ENCODE results near the gene C2.
A peak's percentile ranks its signal among the peaks of the same experiment; 100 is the strongest.

Gene C2

GRCh38 chr6:31887173-31888007 lies 40.1 kb upstream of the C2 start:
- Histone ChIP-seq H3K4me1 (peaks cover 4% of the 10 kb centered on the region), H3K9me3 (no peaks in the 10 kb centered on the region), H3K27me3 (no peaks in the 10 kb centered on the region), H3K4me3 (ENCODE audit: low read depth, low read length) (no peak overlapping the region), H3K36me3 (peaks cover 54% of the 10 kb centered on the region)
- no peak for TF ChIP-seq CTCF (IDR thresholded peaks at IDR 0.05; ENCODE audit: low read depth, low read length)
- no peak for DNase-seq

- TF ChIP-seq CTCF (IDR thresholded peaks at IDR 0.05; ENCODE audit: low read depth, low read length): peak; percentile 70
These were observed 39.0 kb upstream of the C2 start for GRCh38 chr6:31888276-31889258.

GRCh38 chr6:31889331-31889972 lies 38.1 kb upstream of the C2 start:
- peaks cover 57% of the 10 kb centered on the region for H3K36me3 ChIP-seq
- no peak overlapping the region for H3K4me3 ChIP-seq (ENCODE audit: low read depth, low read length)
- H3K9me3 ChIP-seq: no peaks in the 10 kb centered on the region
- no peak for DNase-seq
- no peak for TF ChIP-seq CTCF (IDR thresholded peaks at IDR 0.05; ENCODE audit: low read depth, low read length)
- no peaks in the 10 kb centered on the region for H3K27me3 ChIP-seq
- no peaks in the 10 kb centered on the region for H3K4me1 ChIP-seq

More at GRCh38 chr6:31888276-31889258, 39.0 kb upstream of the C2 start:
- H3K4me1 ChIP-seq: no peaks in the 10 kb centered on the region
- H3K36me3 ChIP-seq: peaks cover 54% of the 10 kb centered on the region
- no peaks in the 10 kb centered on the region for H3K9me3 ChIP-seq
- no peaks in the 10 kb centered on the region for H3K27me3 ChIP-seq
- DNase-seq: peak; percentile 60
- H3K4me3 ChIP-seq (ENCODE audit: low read depth, low read length): no peak overlapping the region

- Histone ChIP-seq H3K4me3 (ENCODE audit: low read depth, low read length) (no peak overlapping the region), H3K36me3 (peaks cover 55% of the 10 kb centered on the region), H3K27me3 (no peaks in the 10 kb centered on the region), H3K9me3 (no peaks in the 10 kb centered on the region), H3K4me1 (no peaks in the 10 kb centered on the region)
- no peak for DNase-seq
- no peak for TF ChIP-seq CTCF (IDR thresholded peaks at IDR 0.05; ENCODE audit: low read depth, low read length)
These were observed 34.7 kb upstream of the C2 start for GRCh38 chr6:31892821-31893220.

- Histone ChIP-seq H3K9me3 (no peaks in the 10 kb centered on the region), H3K4me1 (peaks cover 2% of the 10 kb centered on the region; the same call in 1 of the 2 replicates)
These were observed 31.0 kb upstream of the C2 start for GRCh38 chr6:31896493-31896855.

More at GRCh38 chr6:31896493-31896855, 31.0 kb upstream of the C2 start:
- no peak for DNase-seq
- no peak for TF ChIP-seq CTCF (IDR thresholded peaks at IDR 0.05; ENCODE audit: low read depth, low read length)
- peak overlapping the region; percentile 99 for H3K4me3 ChIP-seq (ENCODE audit: low read depth, low read length)
- peaks cover 33% of the 10 kb centered on the region for H3K36me3 ChIP-seq
- no peaks in the 10 kb centered on the region for H3K27me3 ChIP-seq
